HL-60 (cell line): Measurements from ENCODE around the gene DISP3.

Experiments used
- CTCF ChIP-seq: IDR thresholded peaks from one replicate; pipeline ENCODE4 v1.5.1; 2011; ENCODE audit warnings: low read length, control low read depth, inconsistent platforms; ENCODE audit not compliant: insufficient read depth
- GABPA ChIP-seq: IDR thresholded peaks from 2 replicates; pipeline ENCODE4 v1.6.1; 2012; ENCODE audit warnings: low read depth
- POLR2AphosphoS5 ChIP-seq: IDR thresholded peaks from 2 replicates; pipeline ENCODE4 v1.6.1; 2012; ENCODE audit warnings: low read depth
- REST ChIP-seq: IDR thresholded peaks from 2 replicates; pipeline ENCODE4 v1.6.1; 2012; ENCODE audit warnings: low read depth; ENCODE audit not compliant: insufficient replicate concordance

- TF ChIP-seq CTCF (no peak), POLR2AphosphoS5 (no peak), GABPA (no peak), REST (no peak)
These were observed 85.3 kb downstream of the DISP3 start for GRCh38 chr1:11564237-11564636.
